Measurements from ENCODE around the gene SYT6. TPM values are rescaled to one million over a fixed set of nuclear protein-coding genes. Genes with fewer than 3 reads are reported as not detected.

The SYT6 gene
- polyA plus RNA-seq, 6 donors from 2014 or later = not detected

DNA sequence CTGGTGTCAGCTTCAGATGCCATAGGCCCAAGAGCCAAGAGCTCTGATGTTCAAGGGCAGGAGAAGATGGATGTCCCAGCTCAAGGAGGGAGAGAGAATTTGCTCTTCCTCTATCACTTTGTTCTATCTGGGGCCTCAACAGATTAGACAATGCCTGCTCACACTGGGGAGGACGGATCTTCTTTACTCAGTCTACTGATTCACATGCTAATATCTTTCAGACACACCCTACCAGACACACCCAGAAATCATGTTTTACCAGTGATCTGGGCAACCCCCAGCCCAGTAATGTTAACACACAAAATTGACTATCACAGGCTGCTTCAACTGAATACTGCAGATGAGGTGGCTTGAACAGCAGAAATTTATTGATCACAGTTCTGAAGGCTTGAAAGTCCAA, 105.4 kb downstream of the SYT6 start:
- Mint-ChIP-seq H3K9me3 (peaks cover 0 to 7% (median 0%) of the 10 kb centered on the region in 7 donors), H3K27me3 (peaks cover 9 to 30% (median 23%) of the 10 kb centered on the region in 3 donors), H3K4me1 (no peaks in the 10 kb centered on the region), H3K4me3 (no peak overlapping the region), H3K36me3 (no peaks in the 10 kb centered on the region), H3K27ac (peak overlapping the region in 1 of 6 donors; percentile 75)
- DNase-seq = no peak
- no peak for ATAC-seq (ENCODE audit: low read depth in 2 of 2)

GRCh38 chr1:114043548-114043947, 110.1 kb downstream of the SYT6 start:
- Mint-ChIP-seq H3K4me3 (no peak overlapping the region), H3K4me1 (no peaks in the 10 kb centered on the region), H3K27ac (no peak overlapping the region), H3K9me3 (peaks cover 0 to 7% (median 0%) of the 10 kb centered on the region in 7 donors), H3K27me3 (peaks cover 9 to 16% (median 12%) of the 10 kb centered on the region in 3 donors), H3K36me3 (no peaks in the 10 kb centered on the region)
- DNase-seq (no peak), ATAC-seq (ENCODE audit: low read depth in 2 of 2) (no peak)

DNA sequence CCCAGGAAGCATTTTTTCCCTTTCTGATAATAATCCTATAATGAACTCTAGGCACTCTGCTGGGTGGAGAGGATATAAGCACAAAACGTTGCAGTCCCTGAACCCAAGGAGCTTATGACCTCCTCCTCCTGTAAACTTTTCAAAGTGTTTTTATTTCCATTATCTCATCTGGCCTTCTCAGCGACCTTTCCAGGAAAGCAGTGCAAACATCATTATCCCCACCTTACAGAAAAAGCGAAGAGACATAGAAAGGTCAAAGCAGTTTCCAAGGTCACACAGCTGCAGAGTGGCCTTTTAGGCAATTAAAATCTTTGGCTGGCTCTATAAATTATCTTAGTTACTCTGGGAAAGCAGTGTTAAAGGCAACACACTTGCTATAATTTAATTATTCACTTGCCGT, 110.6 kb downstream of the SYT6 start:
- Mint-ChIP-seq H3K27me3 (peaks cover 7 to 13% (median 9%) of the 10 kb centered on the region in 3 donors), H3K4me3 (no peak overlapping the region), H3K4me1 (no peaks in the 10 kb centered on the region), H3K36me3 (no peaks in the 10 kb centered on the region), H3K27ac (no peak overlapping the region), H3K9me3 (peaks cover 0 to 7% (median 0%) of the 10 kb centered on the region in 7 donors)
- DNase-seq (no peak), ATAC-seq (ENCODE audit: low read depth in 2 of 2) (no peak)

GRCh38 chr1:114040273-114041015, 113.2 kb downstream of the SYT6 start:
- Mint-ChIP-seq H3K4me3 (no peak overlapping the region), H3K36me3 (no peaks in the 10 kb centered on the region), H3K9me3 (no peaks in the 10 kb centered on the region), H3K4me1 (no peaks in the 10 kb centered on the region), H3K27me3 (peaks cover 0 to 6% (median 0%) of the 10 kb centered on the region in 3 donors), H3K27ac (no peak overlapping the region)
- no peak for DNase-seq
- ATAC-seq (ENCODE audit: low read depth in 2 of 2) = no peak

Other genes starting within 250 kb of the SYT6 start
- gene AP4B1, start 249.1 kb downstream of the SYT6 start, polyA plus RNA-seq (ENCODE audit: low read depth in 6 of 6) = 10 to 100 TPM; 13.6 to 24.6 (median 15.8) TPM
- 1 to 10 TPM; 2.7 to 7.5 (median 5.0) TPM for gene DCLRE1B, start 248.5 kb downstream of the SYT6 start, polyA plus RNA-seq (ENCODE audit: low read depth in 6 of 6)
- 1 to 10 TPM in 5 of 6 donors, under 1 TPM in 1; 0.08 to 8.6 (median 6.4) TPM for gene HIPK1, start 224.5 kb downstream of the SYT6 start, polyA plus RNA-seq (ENCODE audit: low read depth in 6 of 6)
- gene OLFML3, start 174.4 kb downstream of the SYT6 start, polyA plus RNA-seq (ENCODE audit: low read depth in 6 of 6) = not detected

Measured in naive B cell (primary cell).